ENCODE measurements around the gene USP31. TPM values are rescaled to one million over a fixed set of nuclear protein-coding genes. Genes with fewer than 3 reads are reported as not detected.
A peak's percentile ranks its signal among the peaks of the same experiment; 100 is the strongest.

USP31 gene
- total RNA-seq, 1 donor: 6.2 TPM

DNA sequence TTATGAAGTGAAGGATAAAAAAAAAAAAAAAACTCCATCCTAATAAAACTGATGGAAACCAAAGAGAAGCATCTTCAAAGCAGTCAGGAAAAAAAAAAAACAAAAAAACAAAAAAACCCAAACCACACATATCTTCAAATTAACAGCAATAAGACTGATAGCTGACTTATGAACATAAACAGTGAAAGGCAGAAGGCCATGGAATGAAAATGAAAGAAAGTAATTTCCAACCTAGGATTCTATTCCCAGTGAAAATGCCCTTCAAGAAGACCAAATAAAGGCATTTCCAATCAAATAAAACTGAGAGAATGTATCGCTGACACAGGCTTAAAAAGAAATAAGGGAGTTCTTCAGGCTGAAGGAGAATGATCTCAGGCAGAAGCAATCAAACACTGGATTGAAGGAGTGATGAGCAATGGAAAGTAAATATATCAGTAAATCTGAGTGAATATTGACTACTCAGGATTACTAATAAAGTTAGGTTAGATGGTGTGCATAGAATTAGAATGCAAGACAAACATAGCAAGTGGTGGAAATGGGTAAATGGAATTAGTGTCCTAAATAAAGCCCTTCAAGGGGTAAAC is 92.1 kb downstream of the USP31 start:
- no peaks in the 10 kb centered on the region for H3K27me3 ChIP-seq (ENCODE audit: insufficient read depth, low read length)
- no peak overlapping the region for H3K27ac ChIP-seq (ENCODE audit: low read depth, low read length)
- no peak for DNase-seq (ENCODE audit: insufficient read length, low spot score, missing footprints)
- no peaks in the 10 kb centered on the region for H3K79me2 ChIP-seq (ENCODE audit: insufficient read depth, low read length)
- H3K4me2 ChIP-seq (ENCODE audit: insufficient read depth, low read length): no peak overlapping the region
- TF ChIP-seq, protein P1, sequence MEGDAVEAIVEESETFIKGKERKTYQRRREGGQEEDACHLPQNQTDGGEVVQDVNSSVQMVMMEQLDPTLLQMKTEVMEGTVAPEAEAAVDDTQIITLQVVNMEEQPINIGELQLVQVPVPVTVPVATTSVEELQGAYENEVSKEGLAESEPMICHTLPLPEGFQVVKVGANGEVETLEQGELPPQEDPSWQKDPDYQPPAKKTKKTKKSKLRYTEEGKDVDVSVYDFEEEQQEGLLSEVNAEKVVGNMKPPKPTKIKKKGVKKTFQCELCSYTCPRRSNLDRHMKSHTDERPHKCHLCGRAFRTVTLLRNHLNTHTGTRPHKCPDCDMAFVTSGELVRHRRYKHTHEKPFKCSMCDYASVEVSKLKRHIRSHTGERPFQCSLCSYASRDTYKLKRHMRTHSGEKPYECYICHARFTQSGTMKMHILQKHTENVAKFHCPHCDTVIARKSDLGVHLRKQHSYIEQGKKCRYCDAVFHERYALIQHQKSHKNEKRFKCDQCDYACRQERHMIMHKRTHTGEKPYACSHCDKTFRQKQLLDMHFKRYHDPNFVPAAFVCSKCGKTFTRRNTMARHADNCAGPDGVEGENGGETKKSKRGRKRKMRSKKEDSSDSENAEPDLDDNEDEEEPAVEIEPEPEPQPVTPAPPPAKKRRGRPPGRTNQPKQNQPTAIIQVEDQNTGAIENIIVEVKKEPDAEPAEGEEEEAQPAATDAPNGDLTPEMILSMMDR (IDR thresholded peaks at IDR 0.05; ENCODE audit: extremely low read depth, low read depth, low read length): no peak
- H4K20me1 ChIP-seq (ENCODE audit: insufficient read depth, low read length): no peaks in the 10 kb centered on the region
- no peak overlapping the region for H3K4me3 ChIP-seq (ENCODE audit: insufficient read depth, low read length)
- H2AFZ ChIP-seq (ENCODE audit: low read length): no peak overlapping the region
- peaks cover 8% of the 10 kb centered on the region for H3K4me1 ChIP-seq (ENCODE audit: insufficient read depth, low read length)
- H3K36me3 ChIP-seq (ENCODE audit: insufficient read depth, low read length): no peaks in the 10 kb centered on the region
- no peaks in the 10 kb centered on the region for H3K9me3 ChIP-seq (ENCODE audit: low read depth, low read length)

DNA sequence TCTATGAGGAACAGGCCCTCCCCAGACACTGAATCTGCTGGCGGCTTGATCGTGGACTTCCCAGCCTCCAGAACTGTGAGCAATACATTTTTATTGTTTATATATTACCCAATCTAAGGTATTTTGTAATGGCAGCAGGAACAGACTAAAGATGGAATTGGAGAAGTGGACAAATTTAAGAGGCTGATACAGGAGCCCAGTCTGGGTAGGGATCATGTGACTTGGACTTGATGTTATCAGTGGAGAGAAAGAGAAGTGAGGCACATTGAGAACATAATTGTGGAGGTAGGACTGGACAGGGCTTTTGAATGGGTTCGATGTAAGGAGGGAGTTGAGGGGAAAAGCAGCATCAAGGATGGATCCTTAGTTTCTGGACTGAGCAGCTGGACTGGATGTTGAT is 93.8 kb downstream of the USP31 start:
- Histone ChIP-seq H4K20me1 (ENCODE audit: insufficient read depth, low read length) (no peaks in the 10 kb centered on the region), H3K4me2 (ENCODE audit: insufficient read depth, low read length) (no peak overlapping the region), H3K4me3 (ENCODE audit: insufficient read depth, low read length) (no peak overlapping the region), H3K4me1 (ENCODE audit: insufficient read depth, low read length) (no peaks in the 10 kb centered on the region), H3K79me2 (ENCODE audit: insufficient read depth, low read length) (no peaks in the 10 kb centered on the region), H2AFZ (ENCODE audit: low read length) (no peak overlapping the region), H3K36me3 (ENCODE audit: insufficient read depth, low read length) (no peaks in the 10 kb centered on the region), H3K9me3 (ENCODE audit: low read depth, low read length) (no peaks in the 10 kb centered on the region), H3K27ac (ENCODE audit: low read depth, low read length) (no peak overlapping the region), H3K27me3 (ENCODE audit: insufficient read depth, low read length) (no peaks in the 10 kb centered on the region)
- TF ChIP-seq, protein P1 (IDR thresholded peaks at IDR 0.05; ENCODE audit: extremely low read depth, low read depth, low read length): no peak
- no peak for DNase-seq (ENCODE audit: insufficient read length, low spot score, missing footprints)

GRCh38 chr16:23052908-23053580 is 96.2 kb downstream of the USP31 start:
- no peaks in the 10 kb centered on the region for H4K20me1 ChIP-seq (ENCODE audit: insufficient read depth, low read length)
- TF ChIP-seq, protein P1 (IDR thresholded peaks at IDR 0.05; ENCODE audit: extremely low read depth, low read depth, low read length): no peak
- H3K27ac ChIP-seq (ENCODE audit: low read depth, low read length): no peak overlapping the region
- no peaks in the 10 kb centered on the region for H3K9me3 ChIP-seq (ENCODE audit: low read depth, low read length)
- H3K4me2 ChIP-seq (ENCODE audit: insufficient read depth, low read length): no peak overlapping the region
- H3K4me1 ChIP-seq (ENCODE audit: insufficient read depth, low read length): no peaks in the 10 kb centered on the region
- no peaks in the 10 kb centered on the region for H3K36me3 ChIP-seq (ENCODE audit: insufficient read depth, low read length)
- no peak for DNase-seq (ENCODE audit: insufficient read length, low spot score, missing footprints)
- no peak overlapping the region for H2AFZ ChIP-seq (ENCODE audit: low read length)
- no peaks in the 10 kb centered on the region for H3K27me3 ChIP-seq (ENCODE audit: insufficient read depth, low read length)
- no peaks in the 10 kb centered on the region for H3K79me2 ChIP-seq (ENCODE audit: insufficient read depth, low read length)
- H3K4me3 ChIP-seq (ENCODE audit: insufficient read depth, low read length): no peak overlapping the region

DNA sequence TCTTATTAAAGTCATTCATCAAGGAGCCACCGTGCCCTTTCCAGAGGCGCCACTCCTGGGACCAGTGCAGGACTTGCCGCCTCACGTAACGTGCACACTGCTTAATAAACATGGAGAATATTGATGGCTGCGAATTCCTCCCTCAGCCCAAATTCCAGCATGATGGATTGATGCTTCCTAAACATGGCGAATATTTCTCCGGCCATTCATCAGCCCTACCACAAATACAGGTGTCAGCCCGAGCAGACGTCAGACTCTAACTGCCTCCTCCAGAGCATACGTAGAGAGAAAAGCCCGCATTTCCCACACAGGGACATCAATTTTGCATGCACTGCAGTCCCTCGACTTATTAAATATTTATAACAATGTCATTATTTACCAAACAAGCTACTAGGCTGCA is 97.0 kb downstream of the USP31 start:
- Histone ChIP-seq H3K27ac (ENCODE audit: low read depth, low read length) (no peak overlapping the region), H3K4me3 (ENCODE audit: insufficient read depth, low read length) (no peak overlapping the region), H4K20me1 (ENCODE audit: insufficient read depth, low read length) (no peaks in the 10 kb centered on the region), H3K36me3 (ENCODE audit: insufficient read depth, low read length) (no peaks in the 10 kb centered on the region), H3K9me3 (ENCODE audit: low read depth, low read length) (no peaks in the 10 kb centered on the region), H3K79me2 (ENCODE audit: insufficient read depth, low read length) (no peaks in the 10 kb centered on the region), H3K4me2 (ENCODE audit: insufficient read depth, low read length) (no peak overlapping the region), H2AFZ (ENCODE audit: low read length) (no peak overlapping the region), H3K4me1 (ENCODE audit: insufficient read depth, low read length) (no peaks in the 10 kb centered on the region), H3K27me3 (ENCODE audit: insufficient read depth, low read length) (no peaks in the 10 kb centered on the region)
- DNase-seq (ENCODE audit: insufficient read length, low spot score, missing footprints): peak; percentile 58
- TF ChIP-seq, protein P1 (IDR thresholded peaks at IDR 0.05; ENCODE audit: extremely low read depth, low read depth, low read length): no peak
